H9 (cell line): ENCODE measurements around the gene RERE. TPM values are rescaled to one million over a fixed set of nuclear protein-coding genes. Genes with fewer than 3 reads are reported as not detected.

ENCODE experiments used
- DNase-seq: peaks from one replicate; pipeline ENCODE4 v3.0.0-alpha.2; 2017
- H2AFZ ChIP-seq: one replicate; pipeline ENCODE4 v1.6.1; 2013; ENCODE audit warnings: mild to moderate bottlenecking, low read length, control low read depth, moderate library complexity
- H2AK5ac ChIP-seq: 2 replicates; pipeline ENCODE4 v1.6.1; 2013; ENCODE audit warnings: low read length, control low read depth, mixed read lengths; ENCODE audit not compliant: insufficient read length
- H2BK120ac ChIP-seq: one replicate; pipeline ENCODE4 v1.6.1; 2013; ENCODE audit warnings: low read depth, mild to moderate bottlenecking, low read length, control low read depth, inconsistent platforms; ENCODE audit not compliant: poor library complexity, severe bottlenecking
- H2BK12ac ChIP-seq: 2 replicates; pipeline ENCODE4 v1.6.1; 2013; ENCODE audit warnings: low read length, control low read depth, mixed read lengths, low read depth; ENCODE audit not compliant: insufficient read length
- H2BK15ac ChIP-seq: 2 replicates; pipeline ENCODE4 v1.6.1; 2013; ENCODE audit warnings: low read depth, low read length, control low read depth
- H2BK20ac ChIP-seq: one replicate; pipeline ENCODE4 v1.6.1; 2013; ENCODE audit warnings: low read depth, mild to moderate bottlenecking, low read length, control low read depth, inconsistent platforms; ENCODE audit not compliant: poor library complexity, severe bottlenecking
- H2BK5ac ChIP-seq: 2 replicates; pipeline ENCODE4 v1.6.1; 2013; ENCODE audit warnings: low read length, control low read depth, mixed read lengths; ENCODE audit not compliant: insufficient read length
- H3K14ac ChIP-seq: 2 replicates; pipeline ENCODE4 v1.6.1; 2013; ENCODE audit warnings: low read length, control low read depth; ENCODE audit not compliant: insufficient read depth
- H3K18ac ChIP-seq: 2 replicates; pipeline ENCODE4 v1.6.1; 2013; ENCODE audit warnings: low read depth, mild to moderate bottlenecking, mixed read lengths, low read length, control low read depth; ENCODE audit not compliant: insufficient read length
- H3K23ac ChIP-seq: 2 replicates; pipeline ENCODE4 v1.6.1; 2013; ENCODE audit warnings: low read length, control low read depth, mixed read lengths, low read depth; ENCODE audit not compliant: insufficient read length
- H3K23me2 ChIP-seq: 2 replicates; pipeline ENCODE4 v1.6.1; 2013; ENCODE audit warnings: low read depth, mild to moderate bottlenecking, mixed read lengths, low read length, control low read depth; ENCODE audit not compliant: insufficient read length, poor library complexity, severe bottlenecking
- H3K27ac ChIP-seq: 2 replicates; pipeline ENCODE4 v1.5.1; 2013; ENCODE audit warnings: low read length, control low read depth, mixed read lengths, low read depth; ENCODE audit not compliant: insufficient read length
- H3K27me3 ChIP-seq: 2 replicates; pipeline ENCODE4 v1.6.1; 2013; ENCODE audit warnings: low read length, control low read depth, inconsistent platforms; ENCODE audit not compliant: insufficient read depth
- H3K4ac ChIP-seq: 2 replicates; pipeline ENCODE4 v1.6.1; 2013; ENCODE audit warnings: low read depth, mild to moderate bottlenecking, control low read depth, inconsistent platforms, low read length, moderate library complexity
- H3K4me1 ChIP-seq: 2 replicates; pipeline ENCODE4 v1.6.1; 2013; ENCODE audit warnings: low read length, control low read depth, inconsistent platforms; ENCODE audit not compliant: insufficient read depth
- H3K4me2 ChIP-seq: 2 replicates; pipeline ENCODE4 v1.6.1; 2013; ENCODE audit warnings: low read length, control low read depth, mixed read lengths; ENCODE audit not compliant: insufficient read length, insufficient read depth
- H3K56ac ChIP-seq: 2 replicates; pipeline ENCODE4 v1.6.1; 2013; ENCODE audit warnings: low read depth, mild to moderate bottlenecking, mixed read lengths, low read length, control low read depth; ENCODE audit not compliant: insufficient read length
- H3K79me1 ChIP-seq: 2 replicates; pipeline ENCODE4 v1.6.1; 2013; ENCODE audit warnings: low read depth, mild to moderate bottlenecking, moderate library complexity, low read length, control low read depth, inconsistent platforms; ENCODE audit not compliant: insufficient read depth, poor library complexity, severe bottlenecking
- H3K79me2 ChIP-seq: 2 replicates; pipeline ENCODE4 v1.6.1; 2013; ENCODE audit warnings: low read length, control low read depth, inconsistent platforms; ENCODE audit not compliant: insufficient read depth
- H3K9ac ChIP-seq: 2 replicates; pipeline ENCODE4 v1.6.1; 2013; ENCODE audit warnings: low read length, control low read depth, mixed read lengths; ENCODE audit not compliant: insufficient read length; ENCODE audit errors: extremely low read depth
- H3K9me3 ChIP-seq: one replicate; pipeline ENCODE4 v1.6.1; 2013; ENCODE audit warnings: low read depth, low read length, inconsistent platforms; ENCODE audit not compliant: control insufficient read depth
- H3T11ph ChIP-seq: one replicate; pipeline ENCODE4 v1.6.1; 2013; ENCODE audit warnings: mild to moderate bottlenecking, low read length, control low read depth, inconsistent platforms
- H4K20me1 ChIP-seq: one replicate; pipeline ENCODE4 v1.6.1; 2013; ENCODE audit not compliant: control insufficient read depth, insufficient read length, insufficient read depth
- H4K5ac ChIP-seq: 2 replicates; pipeline ENCODE4 v1.6.1; 2013; ENCODE audit warnings: low read depth, mild to moderate bottlenecking, mixed read lengths, low read length, control low read depth; ENCODE audit not compliant: insufficient read length
- H4K8ac ChIP-seq: replicated peaks from 2 replicates; pipeline ENCODE4 v1.6.1; 2013; ENCODE audit warnings: low read length, control low read depth, mixed read lengths, low read depth; ENCODE audit not compliant: insufficient read length
- H4K91ac ChIP-seq: 2 replicates; pipeline ENCODE4 v1.6.1; 2013; ENCODE audit warnings: low read depth, mild to moderate bottlenecking, moderate library complexity, mixed read lengths, low read length, control low read depth; ENCODE audit not compliant: insufficient read length
- H3K27ac Mint-ChIP-seq, 3 experiments: 2 replicates in 2 of 3; 3 replicates in 1 of 3; pipeline ENCODE4 v1.8.0; 2020 to 2021; ENCODE audit warnings: mixed read lengths in 3 of 3, mild to moderate bottlenecking in 1 of 3, moderate library complexity in 1 of 3
- H3K27me3 Mint-ChIP-seq: 2 replicates; pipeline ENCODE4 v1.8.0; 2021; ENCODE audit warnings: low read depth, mild to moderate bottlenecking, moderate library complexity, mixed read lengths
- H3K36me3 Mint-ChIP-seq, 3 experiments: 2 replicates in 2 of 3; 3 replicates in 1 of 3; pipeline ENCODE4 v1.8.0; 2020 to 2021; ENCODE audit warnings: low read depth in 3 of 3, mixed read lengths in 3 of 3; ENCODE audit not compliant: insufficient read depth in 1 of 3
- H3K4me1 Mint-ChIP-seq, 2 experiments: 2 replicates each; pipeline ENCODE4 v1.8.0; 2020; ENCODE audit warnings: mixed read lengths in 2 of 2
- H3K4me3 Mint-ChIP-seq, 2 experiments: 2 replicates in 1 of 2; 3 replicates in 1 of 2; pipeline ENCODE4 v1.8.0; 2020 to 2021; ENCODE audit warnings: mild to moderate bottlenecking in 2 of 2, mixed read lengths in 2 of 2, moderate library complexity in 1 of 2
- H3K9me3 Mint-ChIP-seq, 2 experiments: 2 replicates in 1 of 2; 3 replicates in 1 of 2; pipeline ENCODE4 v1.8.0; 2020; ENCODE audit warnings: mild to moderate bottlenecking in 2 of 2, mixed read lengths in 2 of 2, moderate library complexity in 1 of 2
- CTCF ChIP-seq: fragments of 200-600 bp; sonication (generic); conservative IDR thresholded peaks from 3 replicates; pipeline ENCODE4 v1.8.0; 2021; ENCODE audit warnings: antibody characterized with exemption, mild to moderate bottlenecking
- WGBS: extraction: QIAGEN DNeasy Blood & Tissue Kit; methylation state at CpG from one replicate; pipeline ENCODE4 v1.1.7; 2013; ENCODE audit warnings: missing lambda C conversion rate, low lambda C conversion rate, mixed read lengths; ENCODE audit not compliant: insufficient read length; ENCODE audit errors: extremely low coverage; 5-methylcytosine and 5-hydroxymethylcytosine counted together
- total RNA-seq: library from RNA; stranded (reverse); gene quantifications from 2 replicates; pipeline ENCODE4 v1.2.1, GENCODE V29; 2021

The RERE gene
- total RNA-seq, 1 experiment from 2014 or later: 103 TPM

GRCh38 chr1:8474369-8474768 lies 343.1 kb downstream of the RERE start:
- no peak for TF ChIP-seq CTCF
- H2BK15ac ChIP-seq: no peak overlapping the region
- Mint-ChIP-seq H3K9me3 (no peaks in the 10 kb centered on the region), H3K27me3 (peaks cover 1% of the 10 kb centered on the region; the same call in 1 of the 2 replicates), H3K27ac (no peak overlapping the region), H3K4me1 (peaks cover 49 to 52% of the 10 kb centered on the region in 2 experiments), H3K36me3 (no peaks in the 10 kb centered on the region; a peak in 1 of 7 replicates), H3K4me3 (no peak overlapping the region)
- no peak overlapping the region for H2AK5ac ChIP-seq
- H3T11ph ChIP-seq: no peak overlapping the region
- no peak for DNase-seq
- H3K9ac ChIP-seq: no peak overlapping the region
- H4K5ac ChIP-seq: no peak overlapping the region
- no peak overlapping the region for H2BK20ac ChIP-seq
- H2BK120ac ChIP-seq: no peak overlapping the region
- H4K8ac ChIP-seq: no peak overlapping the region
- H4K20me1 ChIP-seq: no peaks in the 10 kb centered on the region
- no peak overlapping the region for H3K18ac ChIP-seq
- H3K14ac ChIP-seq: no peak overlapping the region
- H3K4ac ChIP-seq: no peak overlapping the region
- no peak overlapping the region for H3K23ac ChIP-seq
- H3K56ac ChIP-seq: no peak overlapping the region
- no peak overlapping the region for H2AFZ ChIP-seq
- no CpG with 5 or more reads among the region's 3 CpGs for WGBS
- no peak overlapping the region for H3K4me2 ChIP-seq
- peaks cover 7% of the 10 kb centered on the region for H3K4me1 ChIP-seq
- no peak overlapping the region for H2BK12ac ChIP-seq
- no peaks in the 10 kb centered on the region for H3K27me3 ChIP-seq
- H3K23me2 ChIP-seq: no peaks in the 10 kb centered on the region
- no peak overlapping the region for H4K91ac ChIP-seq
- no peak overlapping the region for H3K27ac ChIP-seq
- no peak overlapping the region for H2BK5ac ChIP-seq
- H3K79me2 ChIP-seq: no peaks in the 10 kb centered on the region
- no peaks in the 10 kb centered on the region for H3K9me3 ChIP-seq
- peaks cover 6% of the 10 kb centered on the region for H3K79me1 ChIP-seq
